DMS 273 treated with DMSO at 0.1 percent for 48 hours (cell line): ENCODE measurements around the gene MYO10.
"Not testable (repeated sequence)": the region's sequence is repeated elsewhere in the genome, so short reads cannot be mapped to it uniquely, and the experiment has no call there.

Experiments used
- DNase-seq: peaks from one replicate; lab custom pipeline; 2025; lab: John Stamatoyannopoulos, UW

MYO10 gene

GRCh38 chr5:16668631-16669030 is 267.5 kb downstream of the MYO10 start:
- DNase-seq, result no peak

- no peak for DNase-seq
These were observed 267.9 kb downstream of the MYO10 start for GRCh38 chr5:16668194-16668593.

- no peak for DNase-seq
These were observed 269.1 kb downstream of the MYO10 start for GRCh38 chr5:16666883-16667398.

GRCh38 chr5:16666130-16666882 is 269.8 kb downstream of the MYO10 start:
- no peak for DNase-seq

GRCh38 chr5:16665601-16666000 is 270.5 kb downstream of the MYO10 start:
- DNase-seq, result no peak

- DNase-seq, result no peak
These were observed 271.7 kb downstream of the MYO10 start for GRCh38 chr5:16664368-16664767.

- DNase-seq, result no peak
These were observed 272.2 kb downstream of the MYO10 start for GRCh38 chr5:16663840-16664239.

- no peak for DNase-seq
These were observed 274.4 kb downstream of the MYO10 start for GRCh38 chr5:16661713-16662112.

GRCh38 chr5:16660982-16661381 is 275.1 kb downstream of the MYO10 start:
- DNase-seq, result no peak

- DNase-seq, result no peak
These were observed 276.6 kb downstream of the MYO10 start for GRCh38 chr5:16659536-16659935.

GRCh38 chr5:16656561-16657191 is 279.4 kb downstream of the MYO10 start:
- DNase-seq, result no peak

GRCh38 chr5:16654647-16655334 is 281.3 kb downstream of the MYO10 start:
- no peak for DNase-seq

GRCh38 chr5:16648739-16649138 is 287.3 kb downstream of the MYO10 start:
- DNase-seq, result not testable (repeated sequence)

- no peak for DNase-seq
These were observed 291.7 kb downstream of the MYO10 start for GRCh38 chr5:16644301-16644889.

GRCh38 chr5:16642867-16643266 is 293.2 kb downstream of the MYO10 start:
- DNase-seq, result no peak

GRCh38 chr5:16639206-16639605 is 296.9 kb downstream of the MYO10 start:
- no peak for DNase-seq

- DNase-seq, result peak; percentile 51
These were observed 307.7 kb downstream of the MYO10 start for GRCh38 chr5:16628376-16628775.

GRCh38 chr5:16626696-16627264 is 309.3 kb downstream of the MYO10 start:
- DNase-seq, result no peak

- DNase-seq, result no peak
These were observed 311.0 kb downstream of the MYO10 start for GRCh38 chr5:16625096-16625495.

- no peak for DNase-seq
These were observed 317.0 kb downstream of the MYO10 start for GRCh38 chr5:16619136-16619535.

GRCh38 chr5:16618138-16618897 is 317.8 kb downstream of the MYO10 start:
- no peak for DNase-seq
